HEK293T (cell line): ENCODE measurements around the gene EGLN3.

Experiments used
- BHLHE40 ChIP-seq: fragments of 450-650 bp; IDR thresholded peaks from 2 replicates; pipeline ENCODE4 v1.6.1; 2016; ENCODE audit warnings: mild to moderate bottlenecking, moderate library complexity, borderline replicate concordance
- ELF4 ChIP-seq: fragments of 450-650 bp; IDR thresholded peaks from 2 replicates; pipeline ENCODE4 v1.6.1; 2017; ENCODE audit warnings: antibody characterized with exemption
- FOXM1 ChIP-seq: fragments of 450-650 bp; IDR thresholded peaks from 2 replicates; pipeline ENCODE4 v1.6.1; 2017; ENCODE audit warnings: mild to moderate bottlenecking, borderline replicate concordance
- L3MBTL2 ChIP-seq: fragments of 450-650 bp; conservative IDR thresholded peaks from 2 replicates; pipeline ENCODE4 v1.6.1; 2016; ENCODE audit warnings: mild to moderate bottlenecking
- NFRKB ChIP-seq: fragments of 450-650 bp; IDR thresholded peaks from 2 replicates; pipeline ENCODE4 v1.6.1; 2016; ENCODE audit warnings: mild to moderate bottlenecking, moderate library complexity

DNA sequence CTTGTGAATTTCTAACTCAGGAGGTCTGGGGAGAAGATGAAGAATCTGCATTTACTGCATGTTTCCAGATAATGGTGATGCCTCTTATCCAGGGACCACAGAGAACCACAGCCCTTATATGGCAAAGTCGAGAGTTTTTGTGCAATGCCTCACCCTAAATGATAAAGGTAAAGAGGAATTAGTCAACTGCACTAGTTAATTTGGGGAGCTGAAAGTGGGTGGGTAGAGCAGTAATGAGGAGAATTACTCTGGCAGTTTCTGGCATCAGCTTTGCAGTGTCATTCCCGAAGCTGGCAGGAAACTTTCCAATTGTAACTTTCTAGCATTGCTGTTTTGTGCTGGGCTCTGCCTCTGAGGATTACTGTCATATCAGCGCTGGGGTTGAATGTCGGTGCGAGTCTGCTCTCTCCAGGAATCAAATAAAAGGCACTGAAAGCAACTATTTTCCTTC lies 10.3 kb downstream of the EGLN3 start:
- no peak for TF ChIP-seq L3MBTL2
- no peak for TF ChIP-seq NFRKB
- no peak for TF ChIP-seq ELF4
- TF ChIP-seq FOXM1: no peak
- no peak for TF ChIP-seq BHLHE40
